ENCODE results near the gene NKX6-2.

- TF ChIP-seq EZH2 (IDR thresholded peaks at IDR 0.05; ENCODE audit: borderline replicate concordance, low read depth, low read length, severe bottlenecking) (no peak), CTCF (IDR thresholded peaks at IDR 0.05; ENCODE audit: borderline replicate concordance, extremely low read depth, low read length, poor library complexity, severe bottlenecking) (no peak)
Measured at GRCh38 chr10:132776186-132776585, 9.8 kb downstream of the NKX6-2 start.
